ENCODE data around the gene HOOK1.
"Not testable (repeated sequence)": the region's sequence is repeated elsewhere in the genome, so short reads cannot be mapped to it uniquely, and the experiment has no call there.

Gene HOOK1

GRCh38 chr1:59897165-59897564 is 82.4 kb downstream of the HOOK1 start:
- DNase-seq, result no peak

- no peak for DNase-seq
Measured at GRCh38 chr1:59898927-59899326, 84.2 kb downstream of the HOOK1 start.

GRCh38 chr1:59900640-59901039 is 85.9 kb downstream of the HOOK1 start:
- no peak for DNase-seq

- DNase-seq, result no peak
Measured at GRCh38 chr1:59901770-59902388, 87.1 kb downstream of the HOOK1 start.

- no peak for DNase-seq
Measured at GRCh38 chr1:59903141-59903754, 88.5 kb downstream of the HOOK1 start.

- DNase-seq, result no peak
Measured at GRCh38 chr1:59906931-59907330, 92.2 kb downstream of the HOOK1 start.

GRCh38 chr1:59908084-59908483 is 93.3 kb downstream of the HOOK1 start:
- DNase-seq, result no peak

- no peak for DNase-seq
Measured at GRCh38 chr1:59908682-59909081, 93.9 kb downstream of the HOOK1 start.

- DNase-seq, result not testable (repeated sequence)
Measured at GRCh38 chr1:59914791-59915286, 100.1 kb downstream of the HOOK1 start.

- no peak for DNase-seq
Measured at GRCh38 chr1:59915516-59915915, 100.8 kb downstream of the HOOK1 start.

GRCh38 chr1:59917026-59917784 is 102.5 kb downstream of the HOOK1 start:
- no peak for DNase-seq

GRCh38 chr1:59917785-59918180 is 103.0 kb downstream of the HOOK1 start:
- no peak for DNase-seq

- DNase-seq, result no peak
Measured at GRCh38 chr1:59919746-59920145, 105.0 kb downstream of the HOOK1 start.

GRCh38 chr1:59921258-59921899 is 106.6 kb downstream of the HOOK1 start:
- DNase-seq, result not testable (repeated sequence)

- DNase-seq, result no peak
Measured at GRCh38 chr1:59924653-59925052, 109.9 kb downstream of the HOOK1 start.

Measured in stimulated activated CD4-positive, alpha-beta T cell treated with anti-CD3 and anti-CD28 coated beads, Interleukin-4, amount 100 ng/mL, for 1 hour (primary cell).